Measurements from ENCODE around the gene STIMATE.
A peak's percentile ranks its signal among the peaks of the same experiment; 100 is the strongest.

STIMATE gene

DNA sequence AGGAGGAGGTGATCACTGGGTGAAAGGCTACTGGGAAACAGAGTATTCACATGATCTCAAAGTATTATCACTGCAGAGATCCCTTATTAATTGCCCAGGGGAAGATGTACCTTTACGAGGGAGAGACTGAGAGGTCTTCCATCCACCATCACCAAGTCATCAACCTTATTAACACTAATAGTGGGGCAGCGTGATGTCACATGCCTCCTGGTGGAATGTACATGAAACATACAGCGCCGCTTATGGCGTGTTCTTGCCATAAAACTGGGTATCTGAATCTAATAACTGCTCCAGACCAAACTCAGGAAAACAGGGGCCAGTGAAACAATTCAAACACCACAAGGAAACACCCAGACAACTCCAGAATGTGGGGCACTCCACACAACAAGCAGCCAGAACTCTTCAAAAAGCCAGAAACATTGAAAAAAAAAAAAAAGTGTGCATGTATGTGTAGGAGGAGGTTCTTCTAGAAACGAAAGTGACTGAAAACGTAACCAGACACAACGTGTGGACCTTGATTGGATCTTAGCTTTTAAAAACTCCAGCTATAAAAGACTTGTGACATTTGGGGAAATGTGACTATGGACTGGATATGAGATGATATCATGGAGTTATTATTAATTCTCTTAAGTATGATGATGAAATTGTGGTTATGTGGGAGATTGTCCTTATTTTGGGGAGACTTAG is 4.6 kb downstream of the STIMATE start:
- no peak for DNase-seq

DNA sequence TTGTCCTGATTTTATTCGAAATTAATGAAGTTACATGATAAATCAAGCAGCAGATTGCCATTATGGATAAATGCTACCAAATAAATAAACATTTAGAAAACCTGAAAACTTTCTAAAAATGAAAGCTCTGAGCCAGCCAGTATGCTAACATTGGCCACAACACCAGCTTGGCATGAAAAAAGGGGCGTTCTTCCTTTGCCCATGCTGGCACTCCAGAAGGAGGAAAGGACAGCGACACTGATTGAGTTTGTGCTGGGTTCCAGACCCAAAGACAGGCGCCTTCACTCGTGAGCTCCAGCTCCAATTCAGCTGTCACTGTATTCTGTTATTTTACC is 5.1 kb downstream of the STIMATE start:
- no peak for DNase-seq

DNA sequence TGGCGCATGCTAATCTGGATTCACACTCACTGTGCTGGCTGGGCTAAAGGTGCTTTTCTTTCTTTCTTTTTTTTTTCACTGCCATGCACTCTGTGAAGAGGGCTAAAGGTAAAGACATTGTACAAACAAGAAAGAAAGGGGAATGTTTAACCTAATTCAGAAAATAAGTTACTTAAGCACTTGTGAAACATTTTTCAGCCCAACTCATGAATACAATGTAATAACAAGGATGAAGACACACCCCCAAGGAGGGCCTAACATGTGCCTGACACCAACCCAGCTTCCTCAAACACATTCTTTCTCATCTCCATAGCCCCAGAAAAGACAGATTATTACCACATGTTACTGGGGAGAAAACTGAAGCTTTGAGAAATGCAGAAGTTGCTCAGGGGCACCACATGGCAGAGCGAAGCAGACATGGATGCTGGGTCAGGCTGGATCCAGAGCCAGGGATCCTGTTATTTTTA is 5.7 kb downstream of the STIMATE start:
- no peak for DNase-seq

DNA sequence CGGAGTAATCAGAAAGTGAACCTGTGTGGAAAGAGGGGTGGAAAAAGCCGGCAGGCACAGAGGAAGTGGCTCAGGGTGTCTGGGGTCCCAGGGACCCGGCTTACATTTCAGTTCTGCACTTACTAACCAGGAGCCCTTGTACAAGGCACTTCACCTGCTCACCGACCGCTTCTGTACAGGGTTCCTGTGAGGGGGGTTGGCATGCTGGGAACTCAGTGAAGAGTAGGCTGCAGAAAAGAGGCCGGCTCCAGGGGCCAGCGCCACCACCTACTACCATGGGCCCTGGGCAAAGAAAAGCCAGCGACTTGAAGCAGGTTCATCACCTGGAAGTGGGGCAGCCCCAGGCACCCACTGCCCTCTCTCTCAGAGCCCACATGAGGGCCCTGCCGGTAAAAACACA is 6.2 kb downstream of the STIMATE start:
- no peak for DNase-seq

DNA sequence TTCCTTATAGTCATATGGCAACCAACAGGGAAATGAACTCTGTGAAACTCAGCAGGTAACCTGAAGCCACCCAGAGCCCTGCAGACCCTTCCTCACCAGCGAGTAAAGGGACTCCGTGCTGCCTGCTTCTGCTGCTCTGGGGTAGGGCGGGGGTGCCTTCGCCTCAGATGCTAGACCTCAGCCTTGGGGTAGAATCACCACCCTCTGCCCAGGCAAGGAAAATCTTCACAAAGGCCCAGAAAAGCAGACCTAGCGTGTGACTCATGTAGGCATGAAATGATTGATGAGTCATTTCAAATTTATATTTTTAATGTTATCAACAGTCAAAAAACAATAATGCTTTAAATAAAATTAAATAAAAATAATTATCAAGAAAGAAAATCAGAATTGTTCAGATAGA is 6.6 kb downstream of the STIMATE start:
- no peak for DNase-seq

DNA sequence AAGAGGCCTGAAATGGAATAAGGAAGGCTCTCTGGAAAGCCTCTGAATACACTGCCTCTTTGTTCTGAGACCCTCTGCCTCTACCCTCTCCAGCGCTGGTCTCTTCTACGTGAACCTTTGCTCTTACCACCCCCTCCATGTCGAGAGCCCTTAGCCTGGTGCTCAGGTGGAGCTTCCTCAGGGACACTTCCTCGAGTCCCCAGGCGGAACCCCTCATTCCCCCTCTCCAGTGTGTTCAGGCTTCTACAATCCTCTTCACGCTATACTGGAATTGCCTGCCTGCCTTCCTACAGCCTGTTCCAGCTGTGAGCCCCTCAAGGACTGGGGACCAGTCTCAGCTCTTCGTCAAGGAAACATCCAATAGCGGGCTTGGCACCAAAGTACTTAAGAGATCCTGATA is 7.4 kb downstream of the STIMATE start:
- no peak for DNase-seq

DNA sequence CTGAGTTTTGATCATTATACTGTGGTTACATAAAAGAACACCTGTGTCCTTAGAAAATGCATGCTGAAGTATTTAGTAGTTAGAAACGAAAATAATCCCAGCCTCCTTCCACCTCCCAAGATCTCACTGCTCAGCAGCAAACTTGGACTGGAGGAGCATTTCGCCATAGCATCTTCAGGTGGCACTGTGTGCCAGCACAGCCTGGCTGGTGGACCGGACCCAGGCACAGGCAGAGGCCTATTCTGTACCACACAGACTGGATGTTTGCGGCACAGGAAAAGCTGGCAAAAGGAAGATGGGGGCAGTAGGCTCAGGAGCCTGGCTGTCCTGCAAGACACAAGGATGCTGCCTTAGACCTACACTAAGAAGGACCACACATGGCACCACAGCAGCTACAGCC is 10.2 kb downstream of the STIMATE start:
- DNase-seq: no peak

DNA sequence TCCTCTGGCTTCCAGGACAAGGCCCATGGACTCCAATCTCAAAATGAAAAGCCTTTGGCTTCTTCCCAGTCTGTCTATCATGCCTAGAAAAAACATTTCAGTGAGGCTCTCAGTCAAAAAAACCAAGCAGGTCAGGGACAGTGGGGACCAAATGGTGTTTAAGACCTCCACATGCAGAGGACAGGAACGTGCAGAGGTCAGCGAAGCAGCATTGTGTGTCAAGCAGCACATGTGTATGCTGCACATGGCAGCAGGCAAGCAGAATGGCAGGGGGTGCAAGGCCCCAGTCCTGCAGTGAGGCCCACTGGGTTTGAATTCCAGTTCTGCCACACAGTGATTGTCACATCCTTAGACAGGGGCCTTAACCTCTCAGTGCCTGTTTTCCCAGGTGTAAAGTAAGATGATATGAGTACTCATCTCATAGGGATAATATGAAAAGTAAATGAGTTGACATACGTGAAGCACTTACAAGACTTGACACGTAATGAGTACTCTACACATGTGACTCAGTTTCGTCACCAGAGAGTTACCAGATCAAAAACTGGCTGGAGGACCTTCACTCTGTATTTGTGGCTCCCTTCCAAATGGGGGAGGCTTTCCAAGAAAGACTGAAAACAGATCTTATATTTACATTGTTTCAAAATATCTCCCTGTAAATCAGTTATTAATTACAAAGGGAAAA is 11.2 kb downstream of the STIMATE start:
- DNase-seq: no peak

DNA sequence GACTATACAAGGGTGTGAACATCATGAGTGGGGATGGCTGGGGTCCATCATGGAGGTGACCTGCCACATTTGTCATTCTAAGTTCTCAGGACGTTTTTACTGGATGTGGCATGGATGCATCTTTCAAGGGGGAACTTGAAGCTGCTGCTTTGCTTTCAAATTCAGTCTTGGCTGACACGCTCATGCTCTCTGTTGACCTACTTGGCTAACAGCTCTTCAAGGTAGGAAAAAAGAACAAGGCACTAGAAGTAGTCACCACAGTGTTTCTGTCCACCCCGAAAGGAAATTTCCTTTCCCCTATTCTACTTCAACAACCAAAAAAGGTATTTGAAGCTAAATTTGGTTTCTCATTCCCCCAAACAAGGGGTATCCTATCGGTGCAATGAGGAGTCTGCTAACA is 15.0 kb downstream of the STIMATE start:
- no peak for DNase-seq

DNA sequence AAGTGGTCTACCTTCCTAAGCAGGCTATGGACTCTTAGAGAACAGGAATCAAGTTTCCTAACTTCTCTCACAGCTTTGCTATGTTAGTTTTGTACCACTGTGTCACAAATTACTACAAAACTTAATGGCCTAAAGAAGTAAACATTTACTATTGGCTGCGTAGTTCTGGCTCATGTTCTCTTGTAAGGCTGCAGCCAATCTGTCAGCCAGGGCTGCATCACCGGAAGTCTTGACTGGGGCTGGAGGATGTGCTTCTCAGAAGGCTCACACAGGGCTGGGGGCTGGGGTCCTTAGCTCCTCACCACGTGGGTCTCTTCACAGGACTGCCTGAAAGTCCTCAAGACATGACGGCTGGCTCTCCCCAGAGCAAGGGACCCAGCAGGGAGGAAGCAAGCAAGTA is 15.5 kb downstream of the STIMATE start:
- no peak for DNase-seq

DNA sequence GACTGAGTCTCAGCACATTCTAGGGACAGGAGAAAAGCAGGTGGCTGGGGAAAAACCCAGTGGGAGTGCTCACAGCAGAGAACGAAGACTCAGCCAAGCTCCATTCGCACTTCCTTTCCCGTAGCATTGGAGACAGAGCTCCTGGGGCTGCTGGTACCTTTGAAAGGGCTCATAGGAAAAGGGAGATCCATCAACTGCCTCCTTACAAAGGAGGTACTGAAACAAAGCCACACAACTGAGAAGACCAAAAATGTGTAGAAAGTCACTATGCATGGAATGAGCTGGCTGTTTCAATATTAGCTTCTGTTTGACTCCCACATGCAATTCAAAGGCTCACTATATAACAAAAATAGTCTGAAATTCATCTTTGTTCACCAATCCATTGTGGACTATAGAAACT is 16.9 kb downstream of the STIMATE start:
- DNase-seq: peak in 1 of 2 donors; percentile 30

DNA sequence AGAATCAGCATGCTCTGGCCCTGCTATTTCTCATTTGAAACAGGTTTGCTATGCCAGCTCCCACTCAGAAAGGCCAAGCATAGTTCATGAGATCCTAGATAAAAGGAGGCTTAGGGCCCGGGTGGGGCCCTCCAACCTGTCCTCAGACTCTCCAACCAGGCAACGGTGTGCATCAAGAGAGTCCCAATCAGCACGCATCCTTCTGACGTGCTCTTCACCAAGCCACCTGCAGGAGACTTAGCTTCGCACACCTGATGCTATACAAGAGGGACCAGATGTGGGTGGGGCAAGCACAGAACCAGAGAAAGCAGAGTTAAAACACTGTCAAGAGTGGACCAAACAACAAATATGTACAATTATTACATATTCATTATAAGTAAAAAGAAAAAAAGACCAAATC is 17.3 kb downstream of the STIMATE start:
- no peak for DNase-seq

DNA sequence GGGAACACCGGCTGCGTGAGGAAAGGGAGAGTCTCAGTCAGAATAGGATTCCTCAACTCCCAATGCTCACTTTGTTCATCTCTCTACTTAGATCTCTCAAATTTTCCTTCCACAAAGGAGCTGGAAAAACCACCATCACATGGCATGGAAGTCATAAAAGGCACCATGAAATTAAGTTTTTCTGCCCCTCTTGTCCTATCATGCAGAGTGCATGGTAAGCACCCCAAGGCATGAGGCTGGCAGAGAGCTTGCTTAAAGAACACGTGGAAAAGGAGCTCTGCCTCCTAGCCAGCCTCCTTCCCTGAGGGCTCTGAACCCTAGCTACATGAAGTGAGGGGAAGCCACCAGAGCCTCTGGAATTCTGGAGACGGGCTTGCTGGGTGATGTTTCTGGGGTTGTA is 17.8 kb downstream of the STIMATE start:
- DNase-seq: no peak

DNA sequence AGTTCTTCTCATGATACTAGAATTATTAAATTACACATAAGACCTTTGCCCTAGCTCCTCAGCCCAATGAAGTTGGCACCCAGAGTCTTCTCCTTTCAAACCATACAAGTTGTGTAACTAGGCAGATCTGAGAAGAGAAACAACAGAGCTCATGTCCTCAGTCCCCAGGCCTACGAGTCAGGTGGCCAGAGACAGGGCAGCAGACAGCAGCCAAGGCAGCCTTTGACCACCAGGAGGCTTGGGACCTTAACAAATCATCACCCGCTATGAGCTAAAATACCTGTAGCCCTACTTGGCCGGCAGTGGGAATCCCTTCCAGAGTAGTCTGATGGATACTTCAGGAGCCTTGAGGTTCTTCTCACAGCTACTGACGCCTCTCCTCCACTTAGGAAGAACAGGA is 18.3 kb downstream of the STIMATE start:
- DNase-seq: no peak

DNA sequence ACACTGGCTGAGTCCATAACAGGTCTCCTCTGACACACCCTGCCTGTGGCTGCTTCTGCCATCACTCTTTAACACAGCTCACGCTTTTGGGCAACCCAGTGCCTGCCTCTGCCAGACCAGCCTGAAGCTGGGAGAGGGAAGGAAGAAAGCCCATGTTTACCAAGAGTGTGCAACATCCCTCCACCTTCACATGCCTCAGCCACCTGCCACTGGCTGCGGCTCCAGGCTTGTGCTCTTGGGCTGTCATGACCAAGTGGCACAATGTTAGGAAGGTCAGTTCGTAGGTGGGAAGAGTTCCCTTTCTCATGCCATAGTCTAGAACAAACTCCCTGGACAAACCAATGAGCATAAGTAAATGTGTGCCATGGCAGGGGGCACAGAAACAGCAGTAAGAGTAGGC is 20.3 kb downstream of the STIMATE start:
- DNase-seq: no peak

DNA sequence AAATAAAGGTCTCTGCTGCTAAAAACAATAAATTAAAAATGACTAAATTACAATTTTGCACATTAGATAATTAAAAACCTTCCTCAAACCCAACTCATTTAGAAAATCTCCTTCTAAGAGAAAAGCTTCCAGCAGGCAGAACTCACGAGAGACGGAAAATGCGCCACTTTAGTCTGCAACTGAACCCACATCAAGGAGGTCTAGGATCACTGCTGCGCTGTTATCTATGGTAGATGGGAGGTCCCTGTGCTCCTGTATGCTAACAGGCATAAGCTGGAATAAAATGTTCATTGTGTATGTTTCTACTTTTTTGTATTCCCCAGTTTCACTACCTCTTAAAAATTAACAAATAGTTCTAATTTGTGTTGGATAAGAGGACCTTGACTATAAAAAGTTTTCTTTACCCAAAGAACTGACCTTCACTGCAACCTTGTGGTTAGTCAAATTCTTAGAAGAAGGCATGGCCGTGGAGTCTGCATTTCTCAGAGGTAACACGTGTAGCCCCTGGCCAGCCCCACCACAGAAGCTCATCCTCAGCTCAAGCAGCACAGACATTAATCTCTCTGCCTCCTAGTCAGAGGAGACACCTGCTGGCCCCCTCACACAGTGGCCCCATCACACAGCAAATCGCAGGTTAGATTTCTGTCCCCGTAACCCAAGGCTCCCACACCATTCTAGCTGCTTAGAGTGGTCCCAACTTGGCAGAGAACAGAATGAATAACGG is 22.3 kb downstream of the STIMATE start:
- no peak for DNase-seq

DNA sequence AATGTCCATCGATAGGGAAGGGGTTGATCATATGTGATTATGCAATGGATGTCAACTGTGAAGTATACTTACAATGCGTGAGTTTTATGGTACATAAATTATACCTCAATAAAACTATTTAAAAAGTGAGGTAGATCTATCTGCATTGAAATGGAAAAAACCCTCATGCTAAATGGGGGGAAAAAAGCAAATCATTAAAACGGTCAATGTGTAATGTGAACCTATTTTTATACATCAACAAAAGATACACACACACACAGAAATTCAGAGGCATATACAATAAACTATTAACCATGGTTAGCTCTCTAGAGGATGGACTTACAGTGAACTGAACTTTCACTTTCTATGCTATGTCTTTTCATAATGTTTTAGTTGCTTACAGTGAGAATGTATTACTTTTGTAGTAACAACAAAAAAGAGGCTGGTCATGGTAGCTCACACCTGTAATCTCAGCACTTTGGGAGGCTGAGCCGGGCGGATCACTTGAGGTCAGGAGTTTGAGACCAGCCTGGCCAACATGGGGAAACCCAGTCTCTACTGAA is 23.1 kb downstream of the STIMATE start:
- DNase-seq: no peak

DNA sequence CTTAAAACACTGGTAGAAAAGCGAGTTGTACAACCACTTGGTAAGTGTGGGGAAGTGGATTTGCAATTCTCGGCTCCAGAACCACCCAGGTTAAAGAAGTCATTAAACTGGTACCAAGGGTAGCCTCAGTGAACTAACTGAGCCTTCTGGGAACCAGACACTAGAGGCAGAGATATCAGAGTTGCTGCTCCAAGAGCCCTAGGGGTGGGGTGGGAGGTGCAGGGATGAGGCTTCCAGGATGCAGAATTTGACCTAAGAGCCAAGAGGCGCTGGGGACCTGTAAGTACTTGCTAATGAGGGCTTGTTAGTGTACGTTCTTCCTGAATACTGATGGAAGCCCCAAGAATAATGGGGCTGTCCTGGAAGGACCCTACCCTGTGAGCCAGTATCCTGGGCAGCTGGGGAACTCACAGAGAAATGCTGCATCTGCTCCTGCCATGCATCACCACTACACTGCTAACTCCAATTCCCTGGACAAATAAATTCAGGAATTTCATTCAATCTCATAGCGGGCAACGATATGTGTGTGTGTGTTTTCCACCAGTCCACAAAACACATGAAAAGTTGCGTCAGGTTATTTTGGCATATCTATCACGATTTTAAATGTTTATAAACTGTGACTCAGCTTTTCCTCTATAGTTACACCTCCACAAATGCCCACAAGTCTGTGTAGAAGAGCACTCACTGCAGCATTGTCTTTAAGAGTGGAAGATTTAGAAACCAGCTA is 23.8 kb downstream of the STIMATE start:
- DNase-seq: no peak

DNA sequence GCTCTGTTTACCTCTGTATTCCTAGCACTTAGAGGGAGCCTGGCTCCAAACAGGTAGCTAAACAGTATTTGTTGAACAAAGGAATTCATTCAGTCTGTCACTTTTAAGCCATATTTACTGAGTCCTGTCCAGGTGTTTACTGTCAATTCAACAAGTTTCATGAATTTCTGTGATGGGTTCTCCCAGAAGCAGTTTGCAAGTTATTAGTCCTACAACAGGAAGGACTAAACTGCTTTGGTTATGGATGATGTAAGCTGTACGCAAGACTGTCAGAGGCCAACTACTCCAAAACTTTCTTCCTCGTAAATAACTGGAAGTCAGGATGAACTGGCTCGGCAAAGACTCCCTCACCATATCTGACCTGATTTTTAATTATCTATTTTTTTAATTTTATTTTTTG is 25.1 kb downstream of the STIMATE start:
- DNase-seq: no peak

DNA sequence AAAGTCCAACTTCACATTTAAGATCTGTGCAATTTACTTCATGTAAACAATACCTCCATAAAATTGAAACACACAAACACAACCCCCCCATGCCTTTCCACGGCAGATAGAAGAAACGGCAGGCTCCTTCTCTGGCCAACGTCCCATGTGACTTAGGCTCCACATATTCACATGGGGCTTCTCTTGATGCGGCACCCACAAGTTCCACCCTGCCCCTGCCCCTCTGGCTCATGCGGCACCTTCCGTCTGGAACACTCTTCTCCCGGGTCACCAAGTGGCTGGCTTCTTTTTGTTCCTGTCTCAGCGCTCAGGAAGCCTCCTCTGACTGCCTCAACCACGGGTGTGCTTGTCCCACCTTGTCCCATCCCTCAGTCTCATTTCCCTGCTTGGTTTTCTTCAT is 25.6 kb downstream of the STIMATE start:
- DNase-seq: no peak

DNA sequence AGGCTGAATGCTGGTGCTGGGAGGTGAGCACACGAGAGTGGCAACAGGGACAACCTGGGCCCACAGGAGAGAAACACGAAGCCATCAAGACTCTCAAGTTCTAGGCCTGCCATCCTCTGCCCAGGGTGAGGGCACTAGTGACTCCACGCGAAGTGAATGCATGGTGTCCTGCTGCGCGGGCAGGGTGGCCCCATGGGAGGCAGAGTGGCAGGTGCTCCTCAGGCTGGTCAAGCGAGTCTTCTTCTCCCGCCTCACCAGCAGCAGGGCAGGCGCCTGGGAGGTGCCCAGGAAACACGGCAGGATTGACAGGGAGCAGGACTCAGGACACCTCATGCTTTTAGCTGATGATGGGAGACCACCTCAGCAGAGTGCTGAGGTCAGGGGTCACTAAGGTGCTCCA is 26.9 kb downstream of the STIMATE start:
- no peak for DNase-seq

DNA sequence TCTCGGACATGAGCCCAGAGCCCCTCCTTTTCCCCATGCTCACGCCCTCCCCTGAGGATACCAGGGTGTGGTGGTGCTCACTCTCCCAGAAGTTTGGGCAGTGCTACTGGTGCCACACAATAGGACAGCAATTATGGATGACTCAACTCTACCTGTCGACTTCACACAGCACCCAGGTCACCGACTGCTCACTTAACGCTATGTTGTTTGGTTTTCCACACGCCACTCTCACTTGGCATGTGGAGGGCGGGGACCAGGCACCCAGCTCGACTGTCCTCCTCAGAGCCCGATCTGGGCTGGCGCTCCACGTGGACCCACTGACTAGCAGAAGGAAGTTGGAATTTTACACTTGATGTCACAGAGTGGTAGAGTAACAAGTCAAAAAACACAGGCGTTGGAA is 30.9 kb downstream of the STIMATE start:
- DNase-seq: no peak

DNA sequence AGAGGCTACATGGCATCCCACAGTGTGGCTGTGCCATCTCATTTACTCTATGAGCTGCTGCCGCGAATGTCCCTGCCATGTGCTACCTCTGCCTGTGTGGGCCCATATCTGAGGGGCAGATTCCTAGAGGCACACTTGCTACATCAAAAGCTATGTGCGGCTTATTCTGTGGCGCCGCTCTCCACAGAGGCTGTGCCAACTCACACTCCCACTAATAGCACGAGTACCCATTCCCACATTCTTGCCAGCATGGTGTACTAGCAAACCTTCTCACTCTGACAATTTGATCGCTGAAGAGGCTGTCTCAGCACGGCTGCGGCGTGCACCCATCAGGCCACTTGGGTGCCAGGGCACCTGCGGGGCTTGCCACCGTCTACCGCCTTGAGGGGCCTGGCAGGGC is 31.4 kb downstream of the STIMATE start:
- DNase-seq: no peak

Data from hippocampal formation (tissue), 2 donors.